ENCODE results near the gene KSR2.
A peak's percentile ranks its signal among the peaks of the same experiment; 100 is the strongest.
"Not testable (repeated sequence)": the region's sequence is repeated elsewhere in the genome, so short reads cannot be mapped to it uniquely, and the experiment has no call there.

KSR2 gene

DNA sequence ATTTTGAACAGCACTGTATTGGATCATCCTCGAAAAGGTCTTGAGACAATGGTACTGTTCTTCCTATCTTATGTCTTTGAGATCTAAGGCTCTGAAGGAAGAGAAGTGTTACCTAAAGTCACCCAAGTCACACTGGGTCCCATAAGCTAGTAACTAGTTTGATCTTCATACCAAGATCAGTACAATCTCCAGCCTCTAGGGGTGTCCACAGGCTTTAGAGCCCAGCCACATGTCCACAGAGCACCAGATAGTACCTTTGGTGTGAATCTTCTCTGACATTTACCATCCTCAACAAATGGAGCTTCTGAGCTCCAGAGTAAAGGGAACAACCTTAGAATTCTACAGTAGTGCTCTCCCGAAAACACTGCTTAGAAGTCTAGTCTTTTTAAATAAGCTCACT is 78.7 kb downstream of the KSR2 start:
- no peak for DNase-seq

DNA sequence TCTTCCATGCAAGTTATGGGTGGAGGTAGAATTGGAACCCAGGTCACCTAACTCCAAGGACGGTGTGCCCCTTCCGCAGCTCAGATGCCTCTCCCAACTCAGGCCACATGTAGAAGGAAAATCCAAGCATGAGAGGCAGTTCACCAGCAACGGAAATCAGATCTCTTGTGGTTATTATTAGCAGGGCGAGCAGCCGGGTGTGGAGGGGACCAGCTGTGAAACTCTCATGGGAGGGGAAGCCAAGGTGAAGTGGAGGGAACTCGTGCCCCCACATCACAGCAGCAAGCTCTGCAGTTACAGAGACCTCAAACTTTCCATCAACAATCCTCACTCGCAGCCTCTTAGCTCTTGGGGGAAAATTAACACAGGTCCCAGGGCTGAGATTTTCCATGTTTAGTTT is 79.7 kb downstream of the KSR2 start:
- no peak for DNase-seq

DNA sequence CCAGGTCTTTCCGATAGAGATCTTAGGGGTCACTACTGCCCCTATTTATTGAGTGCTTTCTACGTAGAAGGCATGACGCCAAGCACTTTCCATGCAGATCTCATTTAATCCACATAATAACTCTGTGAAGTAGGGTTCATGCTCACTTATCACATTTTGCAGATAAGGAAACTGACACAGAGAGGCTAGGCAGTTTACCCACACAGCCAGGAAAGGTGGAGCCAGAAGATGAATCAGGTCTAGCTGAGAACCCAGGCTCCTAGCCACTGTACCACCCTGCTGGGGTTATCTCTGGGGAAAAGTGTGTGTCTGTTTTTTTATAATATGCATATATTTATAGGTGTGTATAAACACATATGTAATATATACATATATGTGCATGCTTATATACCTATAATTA is 83.6 kb downstream of the KSR2 start:
- no peak for DNase-seq

DNA sequence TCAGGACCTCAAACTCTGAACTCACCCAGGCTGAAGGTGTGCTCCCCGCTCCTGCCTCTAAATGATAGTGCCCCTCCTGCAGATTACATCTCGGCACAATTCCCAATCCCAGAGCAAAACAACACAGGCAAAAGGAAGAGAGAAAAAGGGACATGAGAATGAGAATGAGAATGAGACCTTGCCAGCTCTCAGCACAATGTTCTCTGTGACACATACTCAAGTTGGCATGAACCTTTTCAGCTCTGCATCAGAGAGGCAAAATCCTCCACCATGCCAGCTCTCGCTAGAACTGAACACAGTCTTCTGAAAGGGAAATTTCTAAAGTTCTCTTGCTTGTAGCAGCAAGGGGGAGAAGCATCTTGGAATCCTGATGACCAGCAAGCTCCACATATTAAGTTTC is 84.6 kb downstream of the KSR2 start:
- DNase-seq: no peak

DNA sequence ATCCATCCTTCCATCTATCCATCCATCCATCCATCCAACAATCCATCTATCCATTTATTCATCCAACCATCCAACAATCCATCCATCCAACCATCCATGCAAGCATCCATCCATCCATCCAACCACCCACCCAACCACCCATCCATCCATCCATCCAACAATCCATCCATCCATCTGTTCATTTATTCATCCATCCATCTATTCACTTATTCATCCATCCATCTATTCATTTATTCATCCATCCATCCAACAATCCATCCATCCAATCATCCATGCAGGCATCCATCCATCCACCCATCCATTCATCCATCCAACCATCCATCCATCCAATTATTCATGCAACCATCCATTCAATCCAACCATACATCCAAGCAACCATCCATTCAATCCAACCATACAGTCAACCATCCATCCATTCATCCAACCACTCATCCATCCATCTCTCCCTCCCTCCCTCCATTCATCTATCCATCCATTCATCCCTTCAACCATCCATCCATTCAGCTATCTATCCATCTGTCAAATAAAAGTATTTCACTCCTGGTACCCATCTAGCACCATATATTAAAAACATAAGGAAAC is 86.1 kb downstream of the KSR2 start:
- DNase-seq: no peak

DNA sequence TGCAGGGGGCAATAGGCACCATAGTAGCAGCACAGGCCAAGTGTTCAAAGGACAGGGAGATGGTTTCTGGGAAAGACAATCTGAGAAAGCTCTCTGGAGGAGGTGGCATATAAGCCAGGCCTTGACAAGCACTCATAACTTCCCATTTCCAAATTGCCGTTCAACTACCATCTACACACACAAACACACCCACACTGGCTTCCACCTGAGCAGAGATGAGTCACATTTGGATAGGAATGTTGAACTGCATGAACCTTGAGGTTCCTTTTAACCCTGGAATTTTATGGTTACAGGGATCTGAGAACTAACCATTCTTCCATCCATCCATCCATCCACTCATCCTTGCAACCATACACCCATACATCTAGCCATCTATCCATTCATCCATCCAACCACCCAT is 86.6 kb downstream of the KSR2 start:
- DNase-seq: no peak

DNA sequence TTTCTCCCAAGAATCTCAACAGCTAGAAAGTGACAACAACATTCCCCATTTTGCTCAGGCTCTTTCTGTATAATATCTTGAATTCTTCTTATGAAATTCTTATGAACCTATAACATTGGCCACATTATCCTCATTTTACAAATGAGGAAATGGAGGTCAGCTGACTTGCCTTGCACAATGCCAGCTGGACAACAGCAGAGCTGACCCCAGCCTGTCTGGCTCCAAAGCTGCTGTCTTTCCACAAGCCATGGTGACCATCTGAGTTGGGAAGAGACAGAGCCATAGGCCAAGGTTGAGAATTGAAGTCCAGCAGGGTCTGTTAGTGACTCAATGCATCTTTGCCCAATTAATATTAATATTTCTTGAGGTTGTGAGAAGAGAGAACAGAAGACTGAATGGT is 87.3 kb downstream of the KSR2 start:
- no peak for DNase-seq

DNA sequence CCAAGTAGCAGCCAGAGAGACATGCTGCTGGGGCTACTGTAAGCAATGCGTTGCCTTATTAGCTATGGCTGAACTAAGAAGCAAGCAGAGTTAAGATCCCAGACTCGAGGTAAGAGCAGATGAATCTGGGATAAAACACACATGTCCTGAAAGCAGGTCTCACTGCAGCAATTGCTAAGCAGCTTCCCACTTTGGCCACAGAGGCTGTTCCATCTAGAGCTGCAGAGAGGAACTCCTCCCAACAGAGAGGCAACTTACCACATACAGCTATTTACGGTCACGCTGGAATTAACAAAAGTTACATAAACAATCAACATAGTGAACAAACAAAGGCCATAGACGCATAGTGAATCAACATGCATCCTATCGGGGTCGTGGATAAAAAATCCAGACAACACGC is 90.2 kb downstream of the KSR2 start:
- no peak for DNase-seq

DNA sequence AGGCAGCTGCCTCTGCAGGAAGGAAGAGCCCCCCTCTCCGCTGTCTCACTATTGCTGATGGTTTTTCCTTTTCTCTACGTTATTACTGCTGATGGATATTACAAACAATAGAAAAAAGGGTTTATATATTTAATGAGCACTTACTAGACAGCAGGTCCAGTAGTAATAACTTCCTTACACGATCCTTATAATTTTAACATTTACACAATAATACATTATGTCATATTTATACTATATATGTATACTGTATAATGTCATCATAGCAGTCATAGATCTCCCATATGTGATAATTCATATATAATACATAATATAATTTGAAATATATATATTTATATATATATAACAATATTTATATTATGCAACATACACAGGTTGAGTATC is 92.4 kb downstream of the KSR2 start:
- DNase-seq: no peak

DNA sequence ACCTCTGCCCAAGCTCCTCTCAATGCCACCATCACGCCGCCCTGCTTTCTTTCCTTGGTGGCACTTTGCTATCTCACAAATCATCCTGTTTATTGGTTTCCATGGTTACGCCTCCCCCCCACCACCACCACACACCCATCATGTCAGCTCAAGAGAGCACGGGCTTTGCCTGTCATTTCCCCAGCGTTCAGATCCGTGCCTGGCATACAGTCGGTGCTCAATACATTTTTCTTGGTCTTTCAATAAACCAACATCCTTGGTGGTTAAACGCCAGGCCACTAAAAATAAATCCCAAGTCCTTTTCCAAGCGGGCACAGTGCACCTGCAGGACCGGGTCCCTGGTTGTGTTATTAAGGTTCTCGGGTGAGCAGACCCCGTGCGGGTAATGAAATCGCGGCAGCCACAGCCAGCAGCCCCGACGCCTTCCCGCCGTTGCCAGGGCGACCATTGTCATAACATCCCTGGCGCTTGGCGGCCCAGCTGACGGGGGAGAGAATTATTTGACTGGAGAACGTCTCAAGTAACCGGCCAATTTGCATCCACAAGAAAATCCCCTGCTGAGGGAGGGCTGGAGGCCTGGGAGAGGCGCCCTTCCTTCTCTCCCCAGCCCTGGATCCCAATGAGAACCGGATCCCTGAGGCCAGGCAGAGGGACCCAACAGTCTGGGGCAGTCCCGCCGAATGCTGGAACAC is 92.9 kb downstream of the KSR2 start:
- peak; percentile 61 for DNase-seq

DNA sequence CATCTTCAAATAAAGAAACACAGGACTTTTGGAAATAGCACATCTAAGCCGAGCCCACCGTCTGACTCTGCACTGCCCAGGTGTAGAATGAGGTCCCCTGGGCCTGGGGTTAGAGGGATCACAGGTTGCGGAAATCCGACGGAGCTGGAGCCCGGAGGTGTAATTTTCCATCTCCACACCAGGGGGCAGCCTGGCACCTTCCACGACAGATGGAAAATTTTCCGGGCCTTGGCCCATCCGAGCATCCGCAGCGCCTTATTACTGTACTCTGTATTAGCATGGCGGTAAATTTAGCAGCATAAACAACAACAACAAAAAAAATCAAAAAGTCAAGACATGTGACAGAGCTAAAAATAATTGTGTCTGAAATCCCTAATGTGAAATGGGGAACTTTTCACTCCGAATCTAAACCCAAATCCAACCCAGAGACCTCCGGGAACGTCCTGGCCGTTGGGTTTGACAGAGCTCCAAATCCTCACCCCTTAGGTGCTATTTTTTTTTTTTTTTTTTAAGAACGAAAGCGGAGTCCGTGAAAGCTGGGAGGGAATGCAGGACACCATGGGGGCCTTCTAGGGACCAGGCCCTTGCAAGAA is 93.9 kb downstream of the KSR2 start:
- peak; percentile 56 for DNase-seq

DNA sequence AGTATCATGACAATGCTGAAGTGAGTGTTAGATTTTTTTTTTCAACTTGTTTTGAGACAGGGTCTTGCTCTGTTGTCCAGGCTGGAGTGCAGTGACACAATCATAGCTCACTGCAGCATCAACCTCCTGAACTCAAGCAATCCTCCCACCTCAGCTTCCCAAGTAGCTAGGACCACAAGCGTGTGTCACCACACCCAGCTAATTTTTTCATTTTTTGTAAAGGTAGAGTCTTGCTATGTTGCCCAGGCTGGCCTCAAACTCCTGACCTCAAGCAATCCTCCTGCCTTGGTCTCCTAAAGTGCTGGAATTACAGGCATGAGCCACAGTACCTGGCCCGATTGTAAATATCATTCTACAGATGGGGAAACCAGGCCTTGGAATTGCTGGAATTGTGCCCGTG is 94.6 kb downstream of the KSR2 start:
- not testable (repeated sequence) for DNase-seq

DNA sequence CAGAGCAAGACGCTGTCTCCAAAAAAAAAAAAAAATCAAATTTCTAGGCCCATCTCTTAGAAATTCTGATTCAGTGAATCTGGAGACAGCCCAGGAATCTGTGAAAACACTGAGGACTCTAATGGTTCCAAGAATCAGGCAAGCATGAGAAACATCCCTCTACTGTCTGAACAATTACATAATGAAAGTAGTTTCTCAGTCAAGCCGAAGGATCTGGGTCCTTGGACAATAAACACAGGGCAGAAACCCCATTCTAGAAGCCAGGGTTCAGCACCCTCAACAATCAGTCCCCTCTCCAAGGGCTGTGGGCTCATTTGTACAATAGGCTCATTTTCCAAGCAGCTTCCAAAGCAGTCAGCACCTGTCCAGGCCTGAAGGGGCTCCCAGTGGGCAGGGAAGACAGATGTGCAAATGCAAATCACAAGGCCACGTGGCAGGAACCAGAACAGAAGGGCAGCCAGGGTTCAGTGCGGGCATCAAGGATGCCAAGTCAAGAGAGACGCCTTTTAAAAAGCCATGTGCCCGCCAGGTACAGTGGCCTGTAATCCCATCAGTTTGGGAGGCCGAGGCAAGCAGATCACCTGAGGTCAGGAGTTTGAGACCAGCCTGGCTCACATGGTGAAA is 96.1 kb downstream of the KSR2 start:
- DNase-seq: no peak

DNA sequence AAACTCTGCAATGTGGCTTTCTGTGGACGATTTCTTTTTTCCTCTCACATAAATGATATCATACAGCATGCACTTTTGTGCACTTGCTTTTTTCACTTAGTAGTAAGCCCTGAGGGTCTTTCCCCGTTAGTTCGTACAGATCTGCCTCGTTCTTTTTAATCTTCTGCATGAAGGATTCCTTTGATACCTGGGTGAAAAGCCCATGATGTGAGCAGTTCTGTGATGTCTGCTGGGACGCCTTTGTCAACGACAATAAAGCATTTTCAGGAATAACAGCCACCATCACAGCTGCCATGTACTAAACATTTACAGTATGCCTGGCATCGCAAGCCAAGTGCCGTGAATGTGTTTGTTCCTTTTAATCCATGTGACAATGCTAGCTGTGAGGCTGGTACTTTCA is 99.2 kb downstream of the KSR2 start:
- DNase-seq: no peak

DNA sequence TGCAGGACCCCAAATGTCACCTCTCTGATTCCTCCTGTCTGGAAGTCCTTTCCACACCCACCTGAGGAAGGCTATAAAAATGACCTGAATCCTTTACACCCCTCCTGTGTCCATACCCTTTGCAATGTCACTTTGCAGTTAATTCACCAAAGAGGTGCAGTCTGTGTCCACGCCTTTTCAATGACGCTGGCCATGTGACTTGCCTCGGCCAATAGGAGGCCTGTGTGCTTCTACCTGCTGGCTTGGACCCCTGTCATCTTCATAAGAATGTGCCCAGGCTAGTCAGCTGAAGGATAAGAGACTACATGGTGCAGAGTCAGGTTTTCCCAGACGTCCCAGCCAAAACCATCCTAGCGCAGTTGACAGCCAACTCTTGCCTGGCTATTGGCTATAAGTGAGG is 101.4 kb downstream of the KSR2 start:
- DNase-seq: no peak

DNA sequence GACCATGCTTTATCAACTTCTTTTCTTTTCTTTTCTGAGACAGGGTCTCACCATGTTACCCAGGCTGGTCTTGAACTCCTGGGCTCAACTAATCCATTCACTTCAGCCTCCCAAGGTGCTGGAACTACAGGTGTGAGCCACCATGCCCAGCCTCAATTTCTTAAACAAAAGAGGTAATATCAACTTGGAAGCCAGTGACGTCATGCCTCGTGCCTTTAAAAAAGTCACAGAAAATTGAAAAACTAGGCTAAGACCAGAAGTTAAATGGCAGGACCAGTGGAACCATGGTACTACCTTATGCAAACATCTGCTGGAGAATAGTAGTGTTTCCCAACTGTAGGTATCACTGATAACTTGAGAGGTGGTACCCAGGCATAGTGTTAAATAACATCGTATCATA is 103.3 kb downstream of the KSR2 start:
- no peak for DNase-seq

DNA sequence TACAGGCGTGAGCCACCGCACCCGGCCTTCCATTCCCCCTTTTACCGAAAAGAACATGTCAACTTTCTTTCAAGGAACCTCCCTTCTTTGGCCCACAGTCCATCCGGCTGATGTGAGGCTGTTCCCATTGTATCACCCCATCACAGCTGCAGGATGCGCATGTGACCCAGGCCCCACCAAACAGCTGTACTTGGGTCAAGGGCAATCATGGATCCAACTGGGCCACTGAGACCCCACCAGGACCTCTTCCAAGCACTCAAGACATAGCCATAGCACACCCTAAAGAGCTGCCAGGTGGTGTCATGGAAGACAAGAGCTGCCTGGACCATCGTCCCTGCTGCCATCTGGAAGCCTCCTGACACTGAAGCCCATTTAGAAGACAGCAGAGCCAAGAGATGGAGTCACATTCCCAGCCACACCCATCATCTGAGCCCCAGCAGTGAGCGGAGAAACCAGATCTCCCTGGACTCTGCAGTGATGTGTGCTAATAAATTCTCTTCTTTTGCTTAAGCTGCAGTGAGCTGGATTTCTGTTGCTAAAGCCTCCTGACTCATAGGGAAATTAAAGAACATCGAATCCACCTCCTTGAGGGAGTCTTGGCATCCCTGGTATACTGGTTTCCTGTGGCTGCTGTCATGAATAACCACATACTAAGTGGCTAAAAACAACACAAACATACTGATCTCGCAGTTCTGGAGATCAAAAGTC is 105.6 kb downstream of the KSR2 start:
- no peak for DNase-seq

DNA sequence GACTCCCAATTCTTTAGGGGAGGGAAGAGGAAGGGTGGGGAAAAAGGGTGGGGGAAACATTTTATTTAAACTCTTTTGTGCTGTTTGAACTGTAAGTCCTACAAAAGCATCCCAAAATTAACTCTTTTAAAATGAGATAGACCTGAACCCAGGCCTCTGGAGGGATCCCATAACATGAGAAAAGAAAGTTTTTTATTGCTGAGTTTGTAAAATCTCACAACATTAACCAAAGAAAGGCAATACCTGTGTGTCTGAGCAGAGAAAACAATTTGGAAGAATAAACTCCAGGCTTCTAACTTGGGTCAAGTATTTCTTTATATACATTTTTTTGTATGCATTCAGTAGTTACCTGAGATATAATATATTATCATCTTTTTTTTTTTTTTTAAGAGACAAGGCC is 107.1 kb downstream of the KSR2 start:
- no peak for DNase-seq

DNA sequence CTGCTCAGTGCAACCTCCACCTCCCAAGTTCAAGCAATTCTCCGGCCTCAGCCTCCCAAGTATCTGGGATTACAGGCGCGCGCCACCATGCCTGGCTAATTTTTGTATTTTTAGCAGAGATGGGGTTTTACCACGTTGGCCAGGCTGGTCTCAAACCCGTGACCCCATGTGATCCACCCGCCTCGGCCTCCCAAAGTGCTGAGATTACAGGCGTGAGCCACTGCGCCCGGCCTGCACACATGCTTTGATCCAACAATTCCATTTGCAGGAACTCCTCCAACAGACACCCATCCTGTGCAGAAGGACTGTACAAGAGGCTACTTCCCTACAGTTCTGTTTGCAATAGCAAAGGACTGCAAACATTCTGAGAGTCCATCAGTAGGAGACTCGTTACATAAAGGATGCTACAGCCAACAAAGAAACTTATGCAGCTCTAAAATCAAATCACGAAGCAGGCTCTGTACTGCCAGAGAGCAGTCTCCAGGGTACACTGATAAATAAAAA is 108.0 kb downstream of the KSR2 start:
- DNase-seq: not testable (repeated sequence)

DNA sequence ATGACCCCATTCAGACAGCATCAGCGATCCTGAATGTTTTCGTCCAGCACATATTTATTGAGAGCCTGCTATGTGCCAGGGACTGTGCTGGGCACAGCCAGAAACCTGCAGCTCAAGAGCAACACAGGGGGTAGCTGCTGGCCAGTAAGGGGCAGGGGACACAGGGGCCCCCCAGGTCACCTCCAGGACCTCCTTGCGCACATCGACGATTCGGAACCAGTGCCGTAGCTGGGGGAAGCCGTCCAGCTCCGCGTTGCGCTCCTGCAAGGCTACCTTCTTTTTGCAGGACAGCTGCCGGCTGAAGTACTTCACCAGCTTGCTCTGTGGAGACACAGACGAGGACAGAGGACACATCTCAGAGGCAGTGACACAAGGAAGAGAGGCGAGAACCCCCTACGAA is 108.7 kb downstream of the KSR2 start:
- DNase-seq: no peak

DNA sequence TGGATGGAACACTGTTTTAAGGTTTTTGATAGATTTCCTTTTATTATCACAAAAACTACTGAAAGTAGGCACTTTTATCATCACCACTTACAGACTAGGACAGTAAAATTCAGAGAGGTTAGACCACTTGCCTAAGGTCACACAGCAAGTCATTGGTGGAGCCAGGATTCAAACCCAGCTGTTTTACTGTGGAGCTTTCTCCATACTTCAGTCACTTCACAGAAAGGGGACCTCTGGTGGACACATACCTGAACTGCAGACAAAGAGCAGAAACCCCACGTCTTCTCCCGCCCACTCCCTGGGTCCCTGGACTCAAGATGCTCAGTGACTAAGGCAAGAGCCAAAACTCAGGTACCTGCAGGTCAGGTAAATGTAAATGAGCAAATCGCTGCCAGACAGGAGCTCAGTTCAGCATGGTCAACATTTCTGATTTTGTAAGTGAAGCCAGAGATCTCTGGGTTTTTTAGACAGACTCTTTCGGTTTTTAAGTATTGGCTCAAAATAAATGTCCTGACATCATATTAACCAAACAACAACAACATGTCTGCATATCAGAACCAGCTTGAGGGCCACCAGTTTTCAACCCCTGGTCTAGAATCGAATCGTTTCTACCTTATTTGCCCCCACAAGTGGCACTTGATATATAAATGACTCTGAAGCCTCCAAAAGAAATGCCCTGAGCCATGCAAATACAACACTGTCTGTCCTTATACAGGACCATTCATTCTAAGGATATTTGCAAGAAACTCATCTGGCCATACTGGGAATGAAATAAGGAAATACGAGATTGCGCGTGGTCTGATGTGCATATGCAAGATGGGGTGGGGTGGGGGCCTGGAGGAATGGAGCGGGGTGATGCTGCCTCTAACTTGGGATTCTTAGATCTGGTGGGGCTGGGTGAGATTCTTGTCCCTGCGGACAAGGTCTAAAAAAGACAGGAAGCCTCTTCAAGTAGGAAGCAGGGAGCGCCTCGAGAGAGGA is 110.9 kb downstream of the KSR2 start:
- DNase-seq: no peak

DNA sequence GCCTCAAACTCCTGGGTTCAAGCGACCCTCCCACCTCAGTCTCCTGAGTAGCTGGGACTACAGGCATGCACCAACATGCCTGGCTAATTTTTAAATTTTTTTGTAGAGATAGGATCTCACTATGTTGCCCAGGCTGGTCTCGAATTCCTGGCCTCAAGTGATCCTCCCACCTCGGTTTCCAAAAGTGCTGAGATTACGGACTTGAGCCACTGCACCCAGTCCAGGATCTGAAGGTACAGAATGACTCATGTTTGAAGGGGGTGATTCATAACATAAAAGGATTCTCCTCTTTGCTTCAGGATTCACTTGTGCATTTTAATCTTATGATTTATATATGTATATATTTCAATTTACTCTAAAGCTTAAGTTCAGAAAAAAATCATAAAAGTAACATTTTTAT is 111.7 kb downstream of the KSR2 start:
- DNase-seq: not testable (repeated sequence)
